ENCODE measurements around the gene TCF7L1. TPM values are rescaled to one million over a fixed set of nuclear protein-coding genes. Genes with fewer than 3 reads are reported as not detected.
"Not testable (repeated sequence)": the region's sequence is repeated elsewhere in the genome, so short reads cannot be mapped to it uniquely, and the experiment has no call there.

Gene TCF7L1
- total RNA-seq, 1 donor from 2014 or later: 83.8 TPM

DNA sequence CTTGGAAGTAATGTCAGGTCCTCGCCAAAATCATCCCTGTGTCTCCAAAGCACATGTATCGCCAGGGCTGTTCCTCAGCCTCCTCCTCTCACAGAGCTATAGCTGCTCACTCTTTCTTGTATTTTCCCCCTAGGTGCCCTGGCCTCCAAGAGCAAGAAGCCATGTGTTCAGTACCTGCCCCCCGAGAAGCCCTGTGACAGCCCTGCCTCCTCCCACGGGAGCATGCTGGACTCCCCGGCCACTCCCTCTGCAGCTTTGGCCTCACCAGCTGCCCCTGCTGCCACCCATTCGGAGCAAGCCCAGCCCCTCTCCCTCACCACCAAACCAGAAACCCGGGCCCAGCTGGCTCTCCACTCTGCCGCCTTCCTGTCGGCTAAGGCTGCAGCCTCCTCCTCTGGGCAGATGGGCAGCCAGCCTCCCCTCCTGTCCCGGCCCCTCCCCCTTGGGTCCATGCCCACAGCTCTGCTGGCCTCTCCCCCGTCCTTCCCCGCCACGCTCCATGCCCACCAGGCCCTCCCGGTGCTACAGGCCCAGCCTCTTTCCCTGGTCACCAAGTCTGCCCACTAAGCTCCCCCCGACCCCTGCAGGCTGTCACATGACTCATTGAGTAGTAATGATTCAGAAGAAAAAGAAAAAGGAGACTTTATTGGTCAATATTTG, 175.8 kb downstream of the TCF7L1 start:
- Mint-ChIP-seq H3K27me3 (ENCODE audit: unreplicated experiment) (peaks cover 31% of the 10 kb centered on the region), H3K4me1 (ENCODE audit: unreplicated experiment) (peaks cover 41% of the 10 kb centered on the region), H3K27ac (ENCODE audit: unreplicated experiment) (peak overlapping the region; percentile 76), H3K9me3 (ENCODE audit: unreplicated experiment) (no peaks in the 10 kb centered on the region), H3K4me3 (ENCODE audit: unreplicated experiment) (peak overlapping the region; percentile 59), H3K36me3 (ENCODE audit: low read depth, unreplicated experiment) (peaks cover 43% of the 10 kb centered on the region)
- TF ChIP-seq, protein P1, sequence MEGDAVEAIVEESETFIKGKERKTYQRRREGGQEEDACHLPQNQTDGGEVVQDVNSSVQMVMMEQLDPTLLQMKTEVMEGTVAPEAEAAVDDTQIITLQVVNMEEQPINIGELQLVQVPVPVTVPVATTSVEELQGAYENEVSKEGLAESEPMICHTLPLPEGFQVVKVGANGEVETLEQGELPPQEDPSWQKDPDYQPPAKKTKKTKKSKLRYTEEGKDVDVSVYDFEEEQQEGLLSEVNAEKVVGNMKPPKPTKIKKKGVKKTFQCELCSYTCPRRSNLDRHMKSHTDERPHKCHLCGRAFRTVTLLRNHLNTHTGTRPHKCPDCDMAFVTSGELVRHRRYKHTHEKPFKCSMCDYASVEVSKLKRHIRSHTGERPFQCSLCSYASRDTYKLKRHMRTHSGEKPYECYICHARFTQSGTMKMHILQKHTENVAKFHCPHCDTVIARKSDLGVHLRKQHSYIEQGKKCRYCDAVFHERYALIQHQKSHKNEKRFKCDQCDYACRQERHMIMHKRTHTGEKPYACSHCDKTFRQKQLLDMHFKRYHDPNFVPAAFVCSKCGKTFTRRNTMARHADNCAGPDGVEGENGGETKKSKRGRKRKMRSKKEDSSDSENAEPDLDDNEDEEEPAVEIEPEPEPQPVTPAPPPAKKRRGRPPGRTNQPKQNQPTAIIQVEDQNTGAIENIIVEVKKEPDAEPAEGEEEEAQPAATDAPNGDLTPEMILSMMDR (IDR thresholded peaks at IDR 0.05; ENCODE audit: unreplicated experiment): no peak
- no peak for DNase-seq (ENCODE audit: low spot score)

GRCh38 chr2:85309699-85310321, 176.6 kb downstream of the TCF7L1 start:
- Mint-ChIP-seq H3K4me3 (ENCODE audit: unreplicated experiment) (peak overlapping the region; percentile 27), H3K9me3 (ENCODE audit: unreplicated experiment) (no peaks in the 10 kb centered on the region)

GRCh38 chr2:85310330-85310729, 177.1 kb downstream of the TCF7L1 start:
- TF ChIP-seq, protein P1 (IDR thresholded peaks at IDR 0.05; ENCODE audit: unreplicated experiment): no peak
- no peak for DNase-seq (ENCODE audit: low spot score)
- Mint-ChIP-seq H3K4me1 (ENCODE audit: unreplicated experiment) (peaks cover 34% of the 10 kb centered on the region), H3K9me3 (ENCODE audit: unreplicated experiment) (no peaks in the 10 kb centered on the region), H3K36me3 (ENCODE audit: low read depth, unreplicated experiment) (peaks cover 37% of the 10 kb centered on the region), H3K27me3 (ENCODE audit: unreplicated experiment) (peaks cover 24% of the 10 kb centered on the region), H3K27ac (ENCODE audit: unreplicated experiment) (peak overlapping the region; percentile 76), H3K4me3 (ENCODE audit: unreplicated experiment) (peak overlapping the region; percentile 27)

More at GRCh38 chr2:85309699-85310321, 176.6 kb downstream of the TCF7L1 start:
- Mint-ChIP-seq H3K27ac (ENCODE audit: unreplicated experiment) (peak overlapping the region; percentile 76), H3K4me1 (ENCODE audit: unreplicated experiment) (peaks cover 35% of the 10 kb centered on the region), H3K36me3 (ENCODE audit: low read depth, unreplicated experiment) (peaks cover 39% of the 10 kb centered on the region), H3K27me3 (ENCODE audit: unreplicated experiment) (peaks cover 24% of the 10 kb centered on the region)
- TF ChIP-seq, protein P1 (IDR thresholded peaks at IDR 0.05; ENCODE audit: unreplicated experiment): no peak
- no peak for DNase-seq (ENCODE audit: low spot score)

GRCh38 chr2:85312404-85312803, 179.2 kb downstream of the TCF7L1 start:
- Mint-ChIP-seq H3K36me3 (ENCODE audit: low read depth, unreplicated experiment) (peaks cover 31% of the 10 kb centered on the region), H3K4me3 (ENCODE audit: unreplicated experiment) (no peak overlapping the region), H3K4me1 (ENCODE audit: unreplicated experiment) (peaks cover 23% of the 10 kb centered on the region), H3K27me3 (ENCODE audit: unreplicated experiment) (peaks cover 18% of the 10 kb centered on the region), H3K9me3 (ENCODE audit: unreplicated experiment) (no peaks in the 10 kb centered on the region), H3K27ac (ENCODE audit: unreplicated experiment) (no peak overlapping the region)
- TF ChIP-seq, protein P1 (IDR thresholded peaks at IDR 0.05; ENCODE audit: unreplicated experiment): no peak
- DNase-seq (ENCODE audit: low spot score): no peak

DNA sequence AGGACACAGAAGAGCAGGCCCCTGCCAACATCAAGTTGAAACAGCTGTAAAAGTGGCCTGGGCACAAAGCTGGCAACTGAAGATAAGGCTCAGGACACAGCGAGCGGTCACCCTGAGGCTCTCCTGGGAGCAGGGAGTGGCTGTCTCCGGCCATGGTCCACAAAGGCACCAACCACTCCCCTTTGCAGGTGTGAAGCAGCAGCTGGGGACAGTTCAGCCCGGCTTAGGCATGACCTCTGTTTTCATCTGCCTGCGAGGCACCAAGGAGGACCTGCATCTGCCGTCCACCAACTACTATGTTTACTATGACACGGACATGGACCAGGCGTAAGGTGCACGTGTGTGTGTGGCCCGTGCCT, 181.7 kb downstream of the TCF7L1 start:
- Mint-ChIP-seq H3K27me3 (ENCODE audit: unreplicated experiment) (peaks cover 15% of the 10 kb centered on the region), H3K9me3 (ENCODE audit: unreplicated experiment) (no peaks in the 10 kb centered on the region), H3K4me1 (ENCODE audit: unreplicated experiment) (peaks cover 14% of the 10 kb centered on the region), H3K36me3 (ENCODE audit: low read depth, unreplicated experiment) (peaks cover 31% of the 10 kb centered on the region), H3K4me3 (ENCODE audit: unreplicated experiment) (no peak overlapping the region), H3K27ac (ENCODE audit: unreplicated experiment) (no peak overlapping the region)
- no peak for DNase-seq (ENCODE audit: low spot score)
- TF ChIP-seq, protein P1 (IDR thresholded peaks at IDR 0.05; ENCODE audit: unreplicated experiment): no peak

DNA sequence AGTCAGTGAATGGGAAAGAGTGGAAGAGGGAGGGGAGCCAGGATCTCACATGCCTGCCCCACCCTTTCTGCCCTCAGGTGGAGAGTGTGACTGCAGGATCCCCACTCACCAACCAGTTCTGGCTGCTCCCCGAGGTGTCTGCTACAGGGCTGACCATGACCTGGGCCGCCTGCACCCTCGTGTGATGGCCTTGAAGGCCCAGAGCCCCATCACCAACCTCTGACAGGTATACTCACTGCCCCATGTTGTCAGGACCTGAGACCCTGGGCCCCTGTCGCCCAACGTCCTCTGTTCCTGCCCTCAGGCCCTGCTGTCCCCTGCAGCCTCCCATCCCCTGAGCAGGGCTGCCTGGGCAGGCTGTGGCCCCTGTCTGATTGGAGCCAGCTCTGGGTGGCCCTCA, 182.7 kb downstream of the TCF7L1 start:
- H3K9me3 Mint-ChIP-seq (ENCODE audit: unreplicated experiment); H3K27me3 Mint-ChIP-seq (ENCODE audit: unreplicated experiment); DNase-seq (ENCODE audit: low spot score); H3K4me3 Mint-ChIP-seq (ENCODE audit: unreplicated experiment); H3K27ac Mint-ChIP-seq (ENCODE audit: unreplicated experiment): not testable (repeated sequence)
- H3K4me1 Mint-ChIP-seq (ENCODE audit: unreplicated experiment): peaks cover 15% of the 10 kb centered on the region
- peaks cover 37% of the 10 kb centered on the region for H3K36me3 Mint-ChIP-seq (ENCODE audit: low read depth, unreplicated experiment)

All from endothelial cell (in vitro differentiated cells).